ENCODE measurements around the gene GRAMD4.

DNA sequence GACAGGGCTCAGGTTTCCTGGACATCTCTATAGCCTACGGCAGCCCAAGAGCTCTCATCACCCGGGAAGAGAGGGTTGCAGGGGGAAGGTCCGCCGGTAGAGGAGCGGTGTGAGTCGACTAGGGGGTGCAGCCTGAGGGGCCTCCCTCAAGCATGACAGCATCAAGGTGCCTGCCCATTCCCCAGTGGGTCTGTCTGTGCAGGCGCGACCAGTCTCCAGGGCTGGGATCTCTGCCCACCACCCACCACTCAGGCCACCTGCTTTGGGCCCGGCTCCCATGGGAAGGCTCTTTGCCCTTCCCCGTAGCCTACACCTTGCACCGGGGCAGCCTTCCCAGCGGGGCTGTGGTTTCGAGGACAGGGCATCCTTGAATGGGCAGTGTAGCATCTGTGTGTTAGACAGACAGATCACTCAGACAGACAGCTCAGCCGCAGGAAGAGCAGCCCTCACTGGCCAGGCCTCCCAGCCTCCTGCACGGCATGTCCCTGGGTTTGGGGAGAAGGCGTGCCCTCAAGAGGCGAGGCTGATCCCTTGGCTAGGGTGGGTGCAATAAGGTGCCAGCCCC is 88.7 kb downstream of the GRAMD4 start:
- TF ChIP-seq, protein P1, sequence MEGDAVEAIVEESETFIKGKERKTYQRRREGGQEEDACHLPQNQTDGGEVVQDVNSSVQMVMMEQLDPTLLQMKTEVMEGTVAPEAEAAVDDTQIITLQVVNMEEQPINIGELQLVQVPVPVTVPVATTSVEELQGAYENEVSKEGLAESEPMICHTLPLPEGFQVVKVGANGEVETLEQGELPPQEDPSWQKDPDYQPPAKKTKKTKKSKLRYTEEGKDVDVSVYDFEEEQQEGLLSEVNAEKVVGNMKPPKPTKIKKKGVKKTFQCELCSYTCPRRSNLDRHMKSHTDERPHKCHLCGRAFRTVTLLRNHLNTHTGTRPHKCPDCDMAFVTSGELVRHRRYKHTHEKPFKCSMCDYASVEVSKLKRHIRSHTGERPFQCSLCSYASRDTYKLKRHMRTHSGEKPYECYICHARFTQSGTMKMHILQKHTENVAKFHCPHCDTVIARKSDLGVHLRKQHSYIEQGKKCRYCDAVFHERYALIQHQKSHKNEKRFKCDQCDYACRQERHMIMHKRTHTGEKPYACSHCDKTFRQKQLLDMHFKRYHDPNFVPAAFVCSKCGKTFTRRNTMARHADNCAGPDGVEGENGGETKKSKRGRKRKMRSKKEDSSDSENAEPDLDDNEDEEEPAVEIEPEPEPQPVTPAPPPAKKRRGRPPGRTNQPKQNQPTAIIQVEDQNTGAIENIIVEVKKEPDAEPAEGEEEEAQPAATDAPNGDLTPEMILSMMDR (IDR thresholded peaks at IDR 0.05): no peak
- no peak for TF ChIP-seq POLR2A (IDR thresholded peaks at IDR 0.05)

Data from testis (tissue), 2 donors.